Suprapubic skin (tissue), 4 donors: ENCODE results near the gene TRIM71. TPM values are rescaled to one million over a fixed set of nuclear protein-coding genes. Genes with fewer than 3 reads are reported as not detected.
"Not testable (repeated sequence)": the region's sequence is repeated elsewhere in the genome, so short reads cannot be mapped to it uniquely, and the experiment has no call there.

Experiments used
- DNase-seq, 2 donors: peaks; one replicate each; pipeline ENCODE4 v3.0.0-alpha.2; 2019; ENCODE audit warnings: low spot score in 2 of 2
- H3K27ac ChIP-seq: fragments of 200-600 bp; sonication (generic); one replicate; pipeline ENCODE4 v1.5.1; 2019
- H3K27me3 ChIP-seq: fragments of 200-600 bp; sonication (generic); one replicate; pipeline ENCODE4 v1.5.1; 2019
- H3K36me3 ChIP-seq: fragments of 200-600 bp; sonication (generic); one replicate; pipeline ENCODE4 v1.5.1; 2019
- H3K4me1 ChIP-seq: fragments of 200-600 bp; sonication (generic); one replicate; pipeline ENCODE4 v1.5.1; 2019
- H3K4me3 ChIP-seq: fragments of 200-600 bp; sonication (generic); one replicate; pipeline ENCODE4 v1.5.1; 2019; ENCODE audit warnings: mild to moderate bottlenecking
- H3K9me3 ChIP-seq: fragments of 200-600 bp; sonication (generic); one replicate; pipeline ENCODE4 v1.5.1; 2019
- CTCF ChIP-seq, 2 donors: fragments of 200-600 bp in 1 of 2; fragments of 450-650 bp in 1 of 2; sonication (generic) in 1 of 2; IDR thresholded peaks; one replicate each; pipeline ENCODE4 v1.5.1; 2016 to 2019; ENCODE audit warnings: antibody characterized with exemption in 2 of 2, mild to moderate bottlenecking in 1 of 2, moderate library complexity in 1 of 2
- EP300 ChIP-seq: sonication (generic); formaldehyde crosslinking; IDR thresholded peaks from one replicate; pipeline ENCODE4 v1.6.1; 2017; ENCODE audit warnings: antibody characterized with exemption
- POLR2A ChIP-seq, 2 donors: fragments of 450-650 bp; IDR thresholded peaks; one replicate each; pipeline ENCODE4 v1.6.1; 2017; ENCODE audit warnings: antibody characterized with exemption in 2 of 2, mild to moderate bottlenecking in 2 of 2, moderate library complexity in 2 of 2
- POLR2AphosphoS5 ChIP-seq, 3 donors: sonication (generic); formaldehyde crosslinking; IDR thresholded peaks; one replicate each; pipeline ENCODE4 v1.6.1; 2017; ENCODE audit warnings: antibody characterized with exemption in 3 of 3
- WGBS: methylation state at CpG from one replicate; pipeline ENCODE4 v1.1.5; 2018; 5-methylcytosine and 5-hydroxymethylcytosine counted together
- total RNA-seq, 4 donors: library from RNA; depleted of rRNA; stranded (reverse); fragments of >200 nt; gene quantifications; one replicate each; pipeline ENCODE4 v1.1.0, GENCODE V29; 2016

The TRIM71 gene
- total RNA-seq, 4 donors from 2014 or later: not detected

- no peak for DNase-seq
- Histone ChIP-seq H3K4me3 (no peak overlapping the region), H3K36me3 (no peaks in the 10 kb centered on the region), H3K4me1 (peaks cover 6% of the 10 kb centered on the region), H3K27me3 (no peaks in the 10 kb centered on the region), H3K27ac (no peak overlapping the region), H3K9me3 (no peaks in the 10 kb centered on the region)
- TF ChIP-seq POLR2AphosphoS5 (IDR thresholded peaks at IDR 0.05) (no peak), CTCF (IDR thresholded peaks at IDR 0.05) (no peak), EP300 (no peak), POLR2A (IDR thresholded peaks at IDR 0.05) (no peak)
- 92% methylated on average over 3 of the region's 3 CpGs for WGBS
Observed at GRCh38 chr3:32782407-32782806, 35.4 kb upstream of the TRIM71 start.

- Histone ChIP-seq H3K27me3 (no peaks in the 10 kb centered on the region), H3K27ac (no peak overlapping the region), H3K4me3 (no peak overlapping the region), H3K36me3 (no peaks in the 10 kb centered on the region), H3K4me1 (no peaks in the 10 kb centered on the region), H3K9me3 (no peaks in the 10 kb centered on the region)
- TF ChIP-seq EP300 (no peak), POLR2AphosphoS5 (IDR thresholded peaks at IDR 0.05) (no peak), CTCF (IDR thresholded peaks at IDR 0.05) (no peak), POLR2A (IDR thresholded peaks at IDR 0.05) (no peak)
- no peak for DNase-seq
- WGBS: 79% methylated on average over 3 of the region's 3 CpGs
Observed at GRCh38 chr3:32791833-32792232, 26.0 kb upstream of the TRIM71 start.

- 86% methylated on average over 8 of the region's 8 CpGs for WGBS
- DNase-seq: no peak
- TF ChIP-seq POLR2AphosphoS5 (IDR thresholded peaks at IDR 0.05) (no peak), EP300 (no peak), CTCF (IDR thresholded peaks at IDR 0.05) (no peak), POLR2A (IDR thresholded peaks at IDR 0.05) (no peak)
- no peaks in the 10 kb centered on the region for H3K27me3 ChIP-seq
- H3K27ac ChIP-seq: no peak overlapping the region
- no peaks in the 10 kb centered on the region for H3K36me3 ChIP-seq
- no peaks in the 10 kb centered on the region for H3K9me3 ChIP-seq
- no peaks in the 10 kb centered on the region for H3K4me1 ChIP-seq
- H3K4me3 ChIP-seq: no peak overlapping the region
Observed at GRCh38 chr3:32794487-32795308, 23.1 kb upstream of the TRIM71 start.

GRCh38 chr3:32796384-32796950, 21.3 kb upstream of the TRIM71 start:
- H3K4me3 ChIP-seq, DNase-seq, H3K27me3 ChIP-seq, H3K9me3 ChIP-seq, H3K4me1 ChIP-seq, H3K27ac ChIP-seq, H3K36me3 ChIP-seq: not testable (repeated sequence)
- WGBS: 78% methylated on average over 11 of the region's 11 CpGs

GRCh38 chr3:32797776-32798175, 20.0 kb upstream of the TRIM71 start:
- Histone ChIP-seq H3K4me3 (no peak overlapping the region), H3K9me3 (no peaks in the 10 kb centered on the region), H3K27me3 (no peaks in the 10 kb centered on the region), H3K4me1 (no peaks in the 10 kb centered on the region), H3K27ac (no peak overlapping the region), H3K36me3 (no peaks in the 10 kb centered on the region)
- no peak for TF ChIP-seq EP300
- no peak for TF ChIP-seq POLR2AphosphoS5 (IDR thresholded peaks at IDR 0.05)
- no peak for TF ChIP-seq CTCF (IDR thresholded peaks at IDR 0.05)
- TF ChIP-seq POLR2A (IDR thresholded peaks at IDR 0.05): no peak
- WGBS: 75% methylated on average over 2 of the region's 2 CpGs
- no peak for DNase-seq

- WGBS: 94% methylated on average over 5 of the region's 5 CpGs
- H3K27ac ChIP-seq: not testable (repeated sequence)
Observed at GRCh38 chr3:32801440-32801839, 16.4 kb upstream of the TRIM71 start.

More at GRCh38 chr3:32801440-32801839, 16.4 kb upstream of the TRIM71 start:
- DNase-seq, H3K9me3 ChIP-seq, H3K27me3 ChIP-seq, H3K36me3 ChIP-seq, H3K4me3 ChIP-seq, H3K4me1 ChIP-seq: not testable (repeated sequence)
